Measurements from ENCODE around the gene MED29. TPM values are rescaled to one million over a fixed set of nuclear protein-coding genes. Genes with fewer than 3 reads are reported as not detected.

The MED29 gene
- total RNA-seq, 1 donor from 2014 or later: 51.8 TPM

DNA sequence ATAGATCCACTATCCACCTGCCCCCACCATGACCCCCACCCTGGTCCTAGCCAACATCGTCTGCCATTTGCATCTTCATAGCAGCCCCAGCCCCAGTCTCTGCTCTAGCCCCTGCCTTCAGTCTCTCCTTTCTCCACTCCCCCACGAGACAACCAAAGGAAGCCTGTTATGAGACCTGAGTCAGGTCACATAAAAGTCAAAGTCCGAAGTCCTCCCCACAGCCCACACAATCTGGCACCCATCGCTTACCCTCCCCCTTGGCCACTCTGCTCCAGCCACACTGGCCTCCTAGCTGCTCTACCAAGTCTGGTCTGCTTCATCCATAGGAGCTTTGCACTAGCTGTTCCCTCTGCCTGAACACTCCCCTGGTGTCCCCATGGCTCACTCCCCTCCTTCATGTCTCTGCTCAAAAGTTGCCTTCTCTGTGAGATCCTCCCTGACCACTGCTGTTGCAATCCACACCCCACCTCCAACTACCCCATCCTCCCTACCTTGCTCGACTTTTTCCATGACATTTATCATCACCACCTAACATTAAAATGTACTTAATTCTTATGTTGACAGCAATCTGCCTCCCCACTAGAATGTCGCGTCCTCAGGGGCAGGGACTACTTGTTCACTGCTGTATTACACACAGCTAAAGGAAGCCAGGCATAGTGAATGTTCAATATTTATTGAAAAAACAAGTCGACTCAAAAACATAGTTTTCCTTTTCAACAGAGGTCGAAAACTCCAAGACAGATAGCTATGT, 20.1 kb downstream of the MED29 start:
- DNase-seq (ENCODE audit: low spot score): peak; percentile 69

DNA sequence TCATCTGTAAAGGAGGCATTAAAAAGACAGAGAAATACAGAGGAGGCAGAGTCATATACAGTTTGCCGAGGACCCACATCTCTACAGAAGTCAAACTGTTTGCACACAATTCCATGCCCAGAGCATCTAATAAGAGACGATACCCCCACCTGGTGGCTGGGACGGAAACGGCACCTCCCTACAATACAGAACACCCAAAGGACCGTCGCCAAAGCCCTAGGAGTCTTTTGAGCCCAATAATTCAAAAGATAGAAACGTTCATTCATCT, 20.6 kb downstream of the MED29 start:
- peak; percentile 95 for DNase-seq (ENCODE audit: low spot score)

DNA sequence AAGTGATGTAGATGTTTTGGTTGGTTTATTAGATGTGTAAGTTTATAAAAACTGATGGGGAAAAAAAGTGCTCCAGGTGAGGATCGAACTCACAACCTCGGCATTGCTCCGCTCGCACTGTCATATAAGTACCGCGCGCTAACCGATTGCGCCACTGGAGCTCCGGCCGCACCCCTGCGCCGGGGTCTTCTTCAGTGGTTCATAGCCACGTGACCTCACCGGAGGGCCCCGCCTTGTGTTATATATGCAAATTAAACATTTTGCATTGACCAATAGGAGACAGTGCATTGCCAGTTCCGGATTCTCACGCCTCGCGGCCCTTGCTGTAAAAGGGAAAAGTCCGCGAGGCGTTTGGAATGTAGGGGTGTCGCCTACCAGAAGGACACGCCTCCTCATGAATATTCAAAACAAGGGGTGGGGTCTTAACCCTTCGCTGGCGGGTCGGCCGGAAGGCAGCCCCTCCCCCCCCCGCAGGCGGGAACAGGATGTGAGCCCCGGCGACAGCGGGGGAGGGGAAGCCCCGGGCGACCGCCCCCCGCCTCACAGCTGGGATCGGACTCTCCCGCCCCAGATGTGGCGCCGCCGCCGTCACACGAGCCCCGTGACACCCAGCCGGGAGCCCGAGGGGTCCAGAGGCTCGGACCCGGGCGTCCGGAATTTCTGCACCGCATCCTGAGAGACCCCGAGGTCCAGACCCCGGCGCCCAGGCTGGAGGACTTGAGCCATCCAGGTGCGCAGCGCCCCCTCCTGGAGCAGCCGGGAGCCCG, 21.1 kb downstream of the MED29 start, which contains the start of gene PLEKHG2:
Gene PLEKHG2 (plus strand): TSS at position 570 of the 767 bp plus-strand sequence. CDS start 1,418 bp downstream, outside the sequence.
- DNase-seq (ENCODE audit: low spot score): peak; percentile 99

DNA sequence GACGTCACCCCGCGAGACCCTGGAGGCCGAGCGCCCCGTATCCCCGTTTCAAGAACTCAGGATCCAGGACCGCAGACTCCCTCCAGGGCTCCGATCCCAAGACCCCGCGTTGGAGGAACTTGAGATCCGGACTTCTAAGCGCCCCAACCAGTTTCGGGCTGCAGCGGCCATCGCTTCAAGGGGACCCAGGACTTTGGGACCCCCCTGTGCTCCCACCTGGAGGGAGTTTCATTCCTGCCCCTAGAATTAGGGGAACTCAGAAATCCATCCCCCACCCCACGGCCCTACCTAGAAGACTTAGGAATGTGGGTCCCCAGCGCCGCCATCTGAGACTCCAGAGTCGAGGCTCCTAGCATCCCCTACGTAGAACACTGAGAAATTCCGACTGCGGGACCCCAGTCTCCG, 21.7 kb downstream of the MED29 start:
- DNase-seq (ENCODE audit: low spot score): no peak

DNA sequence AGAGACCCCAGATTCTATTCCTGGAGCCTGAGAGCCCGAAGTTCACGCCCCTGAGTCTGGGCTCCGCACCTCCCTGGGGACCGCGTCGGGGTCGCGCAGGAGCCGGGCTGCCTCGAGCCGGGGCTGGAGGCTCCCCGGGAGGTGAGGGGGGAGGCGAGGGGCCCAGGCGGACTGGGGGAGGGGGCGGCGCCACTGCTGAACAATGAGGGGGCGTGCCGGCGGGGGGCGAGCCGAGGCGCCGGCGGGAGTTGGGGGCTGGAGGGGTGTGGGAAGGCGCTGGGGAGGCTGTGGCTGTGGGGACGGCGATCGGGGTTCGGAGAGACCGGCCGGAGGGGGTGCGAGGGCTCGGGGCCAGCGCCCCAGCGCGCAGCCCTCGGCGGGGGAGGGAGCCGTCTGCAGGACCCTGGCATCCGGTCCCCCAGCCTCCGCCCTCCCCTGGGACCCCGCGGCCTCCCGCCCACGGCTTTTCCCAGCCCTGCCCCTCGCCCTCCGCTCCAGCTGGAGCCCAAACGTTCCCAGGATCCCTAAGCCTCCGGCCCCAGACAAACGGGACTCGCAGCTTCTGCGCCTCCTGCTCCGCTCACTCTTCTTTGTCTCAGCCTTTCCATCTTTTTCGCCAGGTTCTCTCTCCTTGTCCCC, 22.2 kb downstream of the MED29 start:
- DNase-seq (ENCODE audit: low spot score): peak; percentile 75

DNA sequence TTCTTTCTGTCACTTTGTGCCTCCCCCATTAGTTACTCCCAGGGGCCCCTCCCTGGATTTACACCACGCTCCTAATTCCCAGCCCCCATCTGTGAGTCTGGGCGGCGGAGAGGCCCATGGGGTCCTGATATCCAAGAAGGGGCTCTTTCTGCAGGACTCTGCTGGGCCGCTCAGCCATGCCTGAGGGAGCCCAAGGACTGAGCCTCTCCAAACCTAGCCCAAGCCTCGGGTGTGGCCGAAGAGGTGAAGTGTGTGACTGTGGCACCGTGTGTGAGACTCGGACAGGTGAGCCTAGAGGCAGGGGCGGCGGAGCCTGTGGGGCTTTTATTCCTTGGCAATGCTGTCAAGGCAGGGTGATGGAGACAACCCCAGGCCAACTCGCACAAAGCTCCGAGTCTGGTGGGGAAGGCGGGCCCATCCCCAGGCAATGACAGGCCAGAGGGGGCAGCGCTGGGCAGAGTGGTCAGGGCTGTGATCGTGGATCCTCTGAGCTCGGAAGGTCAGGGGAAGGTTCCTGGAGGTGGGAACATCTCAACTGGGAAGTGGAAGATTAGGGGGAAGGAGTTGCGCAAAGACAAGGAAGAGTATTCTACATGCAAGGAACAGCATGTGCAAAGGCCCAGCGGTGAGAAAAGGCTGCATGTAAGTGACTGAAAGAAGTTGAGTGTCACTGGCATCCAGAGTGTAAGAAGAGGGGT, 22.9 kb downstream of the MED29 start:
- no peak for DNase-seq (ENCODE audit: low spot score)

DNA sequence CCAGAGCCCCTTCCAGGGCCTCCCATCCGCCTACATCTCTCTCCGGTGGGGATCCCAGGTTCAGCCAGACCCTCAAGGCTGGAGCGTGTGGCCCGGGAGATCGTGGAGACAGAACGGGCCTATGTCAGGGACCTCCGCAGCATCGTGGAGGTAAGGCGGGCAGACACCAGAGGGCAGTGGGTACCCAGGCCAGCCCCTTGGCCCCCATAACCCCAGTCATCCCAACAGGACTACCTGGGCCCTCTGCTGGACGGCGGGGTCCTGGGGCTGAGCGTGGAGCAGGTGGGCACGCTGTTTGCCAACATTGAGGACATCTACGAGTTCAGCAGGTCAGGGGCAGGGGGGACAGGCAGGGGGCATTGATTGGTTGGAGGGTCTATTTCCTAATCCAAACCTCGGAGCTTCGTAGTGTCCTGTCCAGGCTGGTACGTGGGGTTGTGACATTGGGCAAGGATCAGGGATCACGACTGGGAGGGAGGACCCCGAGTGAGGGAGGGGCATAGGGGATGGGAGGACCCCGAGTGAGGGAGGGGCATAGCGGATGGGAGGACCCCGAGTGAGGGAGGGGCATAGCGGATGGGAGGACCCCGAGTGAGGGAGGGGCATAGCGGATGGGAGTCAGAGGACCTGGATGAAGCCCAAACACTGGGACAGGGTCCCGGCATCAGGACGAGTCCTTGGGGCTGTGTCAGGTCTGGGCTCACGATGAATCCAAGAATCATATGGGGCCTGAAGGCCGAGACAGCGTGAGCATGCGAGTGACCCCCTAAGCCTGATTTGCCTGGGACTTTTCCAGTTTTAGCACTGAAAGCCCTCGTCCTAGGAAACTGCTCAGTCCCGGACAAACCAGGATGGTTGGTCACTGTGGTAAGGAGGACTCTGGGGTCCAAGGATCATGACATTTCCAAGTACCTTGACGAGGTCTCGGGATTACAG, 24.2 kb downstream of the MED29 start:
- no peak for DNase-seq (ENCODE audit: low spot score)

DNA sequence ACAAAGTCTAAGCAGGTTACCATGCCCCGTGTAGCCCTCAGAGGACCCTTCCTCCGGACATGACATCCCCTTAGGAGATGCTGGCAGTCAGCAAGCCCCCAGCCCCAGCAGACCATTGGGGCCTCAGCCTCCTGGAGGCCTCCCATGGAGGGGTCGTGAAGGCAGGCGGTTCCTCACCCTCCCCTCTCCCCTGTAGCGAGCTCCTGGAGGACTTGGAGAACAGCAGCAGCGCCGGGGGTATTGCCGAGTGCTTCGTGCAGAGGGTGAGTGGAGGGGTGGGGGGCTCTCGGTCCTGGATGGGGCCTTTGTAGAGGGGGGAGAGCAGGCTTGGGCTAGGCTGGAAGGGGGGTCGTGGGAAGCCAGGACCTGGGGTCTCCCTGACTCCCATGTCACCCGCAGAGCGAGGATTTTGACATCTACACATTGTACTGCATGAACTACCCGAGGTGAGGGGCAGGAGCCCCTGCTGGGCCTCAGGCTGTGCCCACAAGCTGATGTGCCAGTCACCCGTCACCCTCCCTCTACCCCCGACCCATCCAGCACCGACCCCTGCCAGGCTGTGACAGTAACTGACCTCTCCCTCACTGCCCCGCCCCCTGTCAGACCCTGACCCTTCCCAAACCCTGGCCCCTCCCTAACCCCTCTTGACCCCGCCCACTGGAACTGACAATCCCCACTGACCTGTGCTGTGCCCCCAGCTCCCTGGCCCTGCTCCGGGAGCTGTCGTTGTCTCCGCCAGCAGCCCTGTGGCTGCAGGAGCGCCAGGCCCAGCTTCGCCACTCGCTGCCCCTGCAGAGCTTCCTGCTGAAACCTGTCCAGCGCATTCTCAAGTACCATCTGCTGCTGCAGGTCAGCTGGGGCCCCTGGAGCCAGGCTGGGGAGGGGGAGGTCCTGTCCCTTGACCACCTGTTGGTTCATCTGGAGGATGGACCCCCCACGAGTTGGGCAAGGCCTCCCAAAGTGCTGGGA, 25.3 kb downstream of the MED29 start:
- DNase-seq (ENCODE audit: low spot score): no peak

DNA sequence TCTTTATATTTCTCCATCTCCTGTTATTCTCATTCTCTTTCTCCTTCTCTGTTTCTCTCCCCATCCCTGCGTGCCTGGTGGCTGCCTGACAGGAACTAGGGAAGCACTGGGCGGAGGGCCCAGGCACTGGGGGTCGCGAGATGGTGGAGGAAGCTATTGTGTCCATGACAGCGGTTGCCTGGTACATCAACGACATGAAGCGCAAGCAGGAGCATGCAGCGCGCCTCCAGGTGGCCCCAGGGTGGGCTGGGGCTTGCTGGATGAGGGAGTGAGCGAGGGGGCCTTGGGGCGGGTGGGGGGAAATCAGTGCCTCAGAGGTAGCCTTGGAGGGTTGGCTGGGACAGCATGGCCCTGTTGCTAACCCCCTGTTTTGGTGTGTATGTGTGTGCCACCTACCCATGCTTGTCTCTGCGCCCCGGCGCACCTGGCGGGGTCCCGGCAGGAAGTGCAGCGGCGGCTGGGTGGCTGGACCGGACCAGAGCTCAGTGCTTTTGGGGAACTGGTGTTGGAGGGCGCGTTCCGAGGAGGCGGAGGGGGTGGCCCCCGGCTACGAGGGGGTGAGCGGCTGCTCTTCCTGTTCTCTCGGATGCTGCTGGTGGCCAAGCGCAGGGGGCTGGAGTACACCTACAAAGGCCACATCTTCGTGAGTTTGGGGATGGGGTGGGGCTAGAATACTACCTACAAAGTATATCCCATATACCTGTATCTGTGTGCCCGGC, 26.4 kb downstream of the MED29 start:
- DNase-seq (ENCODE audit: low spot score): no peak

DNA sequence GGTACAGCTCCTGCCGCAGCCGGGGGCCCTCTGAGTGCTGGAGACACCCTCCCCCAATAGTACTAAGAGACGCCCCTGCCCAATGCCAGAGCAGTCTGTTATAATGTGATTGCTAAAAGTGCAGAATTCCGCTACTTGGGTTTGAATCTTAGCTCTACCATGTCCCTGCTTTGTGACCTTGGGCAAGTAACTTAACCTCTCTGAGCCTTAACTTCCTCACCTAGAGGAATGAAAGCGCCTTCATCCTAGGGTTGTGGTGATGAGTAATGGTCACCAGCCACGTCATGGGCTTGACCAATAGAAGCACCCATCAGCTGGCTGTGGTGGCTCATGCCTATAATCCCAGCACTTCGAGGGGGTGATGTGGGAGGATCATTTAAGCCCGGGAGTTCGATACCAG, 27.8 kb downstream of the MED29 start:
- DNase-seq (ENCODE audit: low spot score): no peak

DNA sequence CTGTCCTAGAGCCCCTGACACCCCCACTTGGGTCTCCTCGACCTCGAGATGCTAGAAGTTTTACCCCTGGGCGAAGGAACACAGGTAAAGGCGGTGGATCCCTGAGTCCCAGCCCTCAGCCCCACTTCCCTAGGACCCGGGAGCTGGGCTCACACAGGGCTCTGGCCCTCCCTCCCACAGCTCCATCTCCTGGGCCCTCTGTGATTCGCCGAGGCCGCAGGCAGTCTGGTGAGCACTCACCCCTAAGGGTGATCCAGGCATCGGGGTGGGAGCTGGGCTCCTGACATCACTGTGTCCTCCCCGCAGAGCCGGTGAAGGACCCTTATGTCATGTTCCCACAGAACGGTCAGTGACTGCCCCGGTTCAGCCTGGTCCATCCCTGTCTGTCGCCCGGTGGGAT, 29.6 kb downstream of the MED29 start:
- DNase-seq (ENCODE audit: low spot score): no peak

DNA sequence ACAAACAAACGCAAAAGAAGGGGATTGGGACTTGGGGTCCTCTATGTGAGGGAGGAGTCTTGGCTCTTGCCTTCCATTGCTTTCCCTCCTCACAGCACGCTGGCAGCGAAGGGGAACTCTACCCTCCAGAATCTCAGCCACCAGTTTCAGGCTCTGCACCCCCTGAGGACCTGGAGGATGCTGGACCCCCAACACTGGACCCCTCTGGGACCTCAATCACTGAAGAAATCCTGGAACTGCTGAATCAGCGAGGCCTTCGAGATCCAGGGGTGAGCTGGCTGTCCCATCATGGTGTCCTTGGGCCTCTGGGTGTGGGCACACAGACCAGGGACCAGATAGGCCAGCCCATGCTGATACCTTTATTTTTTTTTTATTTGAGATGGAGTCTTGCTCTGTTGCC, 30.8 kb downstream of the MED29 start:
- DNase-seq (ENCODE audit: low spot score): no peak

DNA sequence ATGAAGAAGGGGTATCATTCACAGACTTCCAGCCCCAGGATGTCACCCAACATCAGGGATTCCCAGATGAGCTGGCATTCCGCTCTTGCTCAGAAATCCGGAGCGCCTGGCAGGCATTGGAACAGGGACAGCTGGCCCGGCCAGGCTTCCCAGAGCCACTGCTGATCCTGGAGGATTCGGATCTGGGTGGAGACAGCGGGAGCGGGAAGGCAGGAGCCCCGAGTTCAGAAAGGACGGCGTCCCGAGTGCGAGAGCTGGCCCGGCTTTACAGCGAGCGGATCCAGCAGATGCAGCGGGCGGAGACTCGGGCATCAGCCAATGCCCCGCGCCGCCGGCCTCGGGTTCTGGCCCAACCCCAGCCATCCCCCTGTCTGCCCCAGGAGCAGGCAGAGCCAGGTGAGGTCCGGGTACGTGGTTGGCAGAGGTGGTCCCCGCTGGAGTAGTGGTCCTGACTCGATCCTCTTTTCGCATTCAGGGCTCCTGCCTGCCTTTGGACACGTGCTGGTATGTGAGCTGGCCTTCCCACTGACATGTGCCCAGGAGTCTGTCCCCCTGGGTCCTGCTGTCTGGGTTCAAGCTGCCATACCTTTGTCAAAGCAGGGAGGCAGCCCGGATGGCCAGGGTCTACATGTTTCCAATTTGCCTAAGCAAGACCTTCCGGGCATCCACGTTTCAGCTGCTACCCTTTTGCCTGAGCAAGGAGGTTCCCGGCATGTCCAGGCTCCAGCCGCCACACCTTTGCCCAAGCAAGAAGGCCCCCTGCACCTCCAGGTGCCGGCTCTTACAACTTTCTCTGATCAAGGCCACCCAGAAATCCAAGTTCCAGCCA, 32.3 kb downstream of the MED29 start:
- no peak for DNase-seq (ENCODE audit: low spot score)

DNA sequence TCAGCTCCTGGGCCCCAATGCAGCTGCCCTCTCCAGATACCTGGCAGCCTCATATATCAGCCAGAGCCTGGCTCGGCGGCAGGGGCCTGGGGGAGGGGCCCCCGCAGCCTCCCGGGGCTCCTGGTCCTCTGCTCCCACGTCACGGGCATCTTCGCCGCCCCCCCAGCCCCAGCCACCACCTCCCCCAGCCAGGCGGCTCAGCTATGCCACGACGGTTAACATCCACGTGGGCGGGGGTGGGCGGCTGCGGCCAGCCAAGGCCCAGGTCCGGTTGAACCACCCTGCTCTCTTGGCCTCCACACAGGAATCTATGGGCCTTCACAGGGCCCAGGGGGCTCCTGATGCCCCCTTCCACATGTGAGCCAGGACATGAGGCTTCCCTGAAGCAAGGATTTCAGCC, 33.8 kb downstream of the MED29 start:
- DNase-seq (ENCODE audit: low spot score): no peak

DNA sequence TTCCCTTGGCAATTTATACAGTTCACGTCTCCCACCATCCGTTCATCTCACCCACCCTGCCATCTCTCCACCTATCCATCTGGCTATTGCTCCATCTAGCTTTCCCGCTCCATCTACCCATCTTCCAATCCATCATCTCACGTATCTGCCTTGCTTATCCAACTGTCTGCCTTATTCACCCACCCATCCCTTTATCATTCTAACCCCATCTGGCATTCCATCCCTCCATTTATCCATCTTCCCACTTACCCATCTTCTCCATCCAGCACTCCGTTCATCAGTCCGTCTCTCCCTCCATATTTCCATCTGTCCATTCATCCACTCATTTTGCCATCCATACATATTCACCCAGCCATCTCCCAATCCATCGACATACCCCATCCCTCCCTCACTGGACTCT, 34.6 kb downstream of the MED29 start:
- DNase-seq (ENCODE audit: low spot score): no peak

DNA sequence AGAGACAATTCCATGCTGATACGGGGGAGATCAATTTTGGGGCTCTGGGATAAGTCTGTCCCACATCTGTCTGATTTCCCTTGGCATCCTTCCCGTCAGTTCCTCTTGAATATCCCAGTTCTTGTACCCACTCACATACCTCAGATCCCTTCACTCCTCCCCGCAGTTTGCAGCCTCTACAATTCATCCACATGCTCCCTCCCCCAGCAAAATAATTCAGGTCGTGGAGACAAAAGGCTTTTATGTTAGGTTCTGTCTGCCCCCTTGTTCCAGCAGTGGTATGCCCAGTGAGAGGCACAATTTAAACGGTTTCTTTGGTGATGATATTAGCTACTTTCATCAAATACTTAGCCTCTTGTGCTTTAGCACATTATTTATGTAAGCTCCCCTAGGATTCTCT, 35.0 kb downstream of the MED29 start:
- DNase-seq (ENCODE audit: low spot score): no peak

DNA sequence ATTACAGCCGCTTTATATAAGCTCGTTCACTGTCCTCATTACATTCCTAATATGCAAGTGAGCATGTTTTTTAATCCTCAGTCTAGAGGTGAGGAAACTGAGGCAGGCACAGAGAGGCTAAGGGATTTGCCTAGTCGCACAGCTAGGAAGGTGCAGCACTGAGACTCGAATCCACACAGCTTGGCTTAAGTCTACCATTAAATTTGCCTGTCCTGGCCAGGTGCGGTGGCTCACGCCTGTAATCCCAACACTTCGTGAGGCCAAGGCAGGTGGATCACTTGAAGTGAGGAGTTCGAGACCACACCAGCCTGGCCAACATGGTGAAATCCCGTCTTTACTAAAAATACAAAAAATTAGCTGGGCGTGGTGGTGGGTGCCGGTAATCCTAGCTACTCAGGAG, 36.5 kb downstream of the MED29 start:
- no peak for DNase-seq (ENCODE audit: low spot score)

DNA sequence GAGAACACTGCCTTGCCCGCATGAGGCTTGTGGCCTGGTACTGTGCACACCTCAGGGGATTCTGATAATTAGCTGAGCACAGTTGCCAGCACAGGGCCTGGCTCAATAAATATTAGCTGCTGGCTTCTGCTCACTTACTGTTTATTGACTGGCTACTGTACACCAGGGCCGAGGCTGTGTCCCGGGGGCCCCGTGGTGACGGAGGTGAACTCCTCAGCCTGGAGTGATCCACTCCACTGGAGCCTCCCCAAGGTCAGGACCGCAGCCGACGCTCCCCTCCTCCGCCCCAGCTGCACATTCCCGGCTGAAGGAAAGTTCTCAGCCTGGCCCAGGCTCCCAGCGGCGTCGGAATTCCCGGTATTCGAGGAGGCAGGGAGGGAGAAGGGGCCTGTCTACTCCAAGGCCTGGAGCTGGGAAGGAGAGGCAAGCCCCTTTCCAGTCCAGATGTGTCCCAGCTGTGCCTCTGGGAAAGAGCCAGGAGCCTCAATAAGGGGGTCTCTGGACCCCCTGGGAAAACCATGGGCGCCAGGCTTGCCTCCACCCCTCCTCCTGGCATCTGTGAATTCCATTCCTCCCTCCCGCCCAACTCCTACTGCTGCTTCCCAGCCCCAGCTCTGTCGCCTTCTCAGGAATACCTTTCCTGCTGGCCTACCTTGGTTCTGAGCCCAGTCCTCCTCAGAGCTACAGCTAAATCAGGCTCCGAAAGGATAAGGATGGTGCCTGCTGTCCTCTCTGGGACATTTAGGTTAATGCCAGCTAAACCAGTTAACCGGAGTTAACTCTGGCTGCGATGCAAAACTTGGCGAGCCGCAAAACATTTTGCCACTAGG, 37.3 kb downstream of the MED29 start:
- no peak for DNase-seq (ENCODE audit: low spot score)
